Panc1 (cell line): Measurements from ENCODE around the gene ZDHHC11. TPM values are rescaled to one million over a fixed set of nuclear protein-coding genes. Genes with fewer than 3 reads are reported as not detected.
"Not testable (repeated sequence)": the region's sequence is repeated elsewhere in the genome, so short reads cannot be mapped to it uniquely, and the experiment has no call there.

Source experiments
- ATAC-seq: fragments of 200-7000 bp; cut with Tn5 transposase; 2 replicates; pipeline ENCODE4 v1.9.1; 2020; ENCODE audit warnings: mild to moderate bottlenecking, moderate library complexity
- BruUV-seq: library from RNA; stranded (reverse); fragments of 400-500 nt; replicated peaks from 2 replicates; lab custom pipeline; 2021; lab: Mats Ljungman, UMichigan
- CTCF ChIA-PET: fragments of 300-600 bp; sonication (Branson Sonifier 250); formaldehyde crosslinking; loops from one replicate; lab custom pipeline; 2022; ENCODE audit warnings: antibody characterized with exemption; lab: Charles Lee
- POLR2A ChIA-PET: fragments of 300-600 bp; sonication (Branson Sonifier 250); formaldehyde crosslinking; loops from one replicate; lab custom pipeline; 2022; ENCODE audit warnings: antibody characterized with exemption; lab: Charles Lee
- DNase-seq: peaks from one replicate; pipeline ENCODE4 v3.0.0-alpha.2; 2010; ENCODE audit warnings: low read depth, low spot score
- H3K27ac ChIP-seq: 2 replicates; pipeline ENCODE4 v1.5.1; 2011; ENCODE audit warnings: mild to moderate bottlenecking, low read length, inconsistent platforms
- H3K27me3 ChIP-seq: fragments of 200-500 bp; sonication (Bioruptor generic); 2 replicates; pipeline ENCODE4 v1.6.0; 2014; ENCODE audit warnings: low read length, inconsistent platforms; ENCODE audit not compliant: control insufficient read depth, insufficient read depth
- H3K36me3 ChIP-seq: fragments of 200-500 bp; sonication (Bioruptor generic); 2 replicates; pipeline ENCODE4 v1.5.1; 2014; ENCODE audit warnings: inconsistent platforms, mild to moderate bottlenecking, low read length, moderate library complexity; ENCODE audit not compliant: control insufficient read depth, insufficient read depth
- H3K4me1 ChIP-seq: 2 replicates; pipeline ENCODE4 v1.5.1; 2011; ENCODE audit warnings: inconsistent platforms, mild to moderate bottlenecking, low read length, moderate library complexity; ENCODE audit not compliant: control insufficient read depth, insufficient read depth
- H3K4me3 ChIP-seq, 2 experiments: 2 replicates each; pipeline ENCODE4 v1.5.1; 2011 to 2012; ENCODE audit warnings: low read depth in 2 of 2, low read length in 2 of 2, mild to moderate bottlenecking in 2 of 2, inconsistent platforms in 1 of 2, moderate library complexity in 1 of 2
- H3K9me3 ChIP-seq: fragments of 200-500 bp; sonication (Bioruptor generic); 2 replicates; pipeline ENCODE4 v1.5.1; 2014; ENCODE audit warnings: low read depth, mild to moderate bottlenecking, inconsistent platforms, low read length, moderate library complexity; ENCODE audit not compliant: control insufficient read depth, insufficient read depth
- CTCF ChIP-seq: fragments of 450-650 bp; IDR thresholded peaks from 2 replicates; pipeline ENCODE4 v1.5.1; 2017; ENCODE audit warnings: mild to moderate bottlenecking
- POLR2AphosphoS5 ChIP-seq: IDR thresholded peaks from 2 replicates; pipeline ENCODE4 v1.6.1; 2012; ENCODE audit warnings: mild to moderate bottlenecking, low read depth, low read length, moderate library complexity
- REST ChIP-seq, 2 experiments: IDR thresholded peaks; 2 replicates each; pipeline ENCODE4 v1.6.1; 2011 to 2012; ENCODE audit warnings: low read depth in 2 of 2, control low read depth in 1 of 2, low read length in 1 of 2, mild to moderate bottlenecking in 1 of 2, moderate library complexity in 1 of 2; ENCODE audit not compliant: insufficient read depth in 1 of 2
- SIN3A ChIP-seq: IDR thresholded peaks from 2 replicates; pipeline ENCODE4 v1.6.1; 2012; ENCODE audit warnings: low read depth, mild to moderate bottlenecking, low read length, moderate library complexity, borderline replicate concordance; ENCODE audit not compliant: insufficient read depth
- TCF7L2 ChIP-seq: IDR thresholded peaks from 2 replicates; pipeline ENCODE4 v1.6.1; 2011; ENCODE audit warnings: mild to moderate bottlenecking, low read depth, low read length, inconsistent platforms
- in situ Hi-C: cut with HindIII; loops from 2 replicates; pipeline ENCODE4 v1.10.0; 2016; ENCODE audit warnings: low sequenced_read_pairs, low pct_unique_long_range_greater_than_20kb
- intact Hi-C: fragments of 100-400 bp; cut with micrococcal nuclease; formaldehyde crosslinking; loops from one replicate; pipeline ENCODE4 v1.10.0; 2022; ENCODE audit not compliant: unreplicated experiment
- total RNA-seq: library from RNA; stranded (reverse); gene quantifications from one replicate; pipeline ENCODE4 v1.2.1, GENCODE V29; 2021; ENCODE audit not compliant: unreplicated experiment

The ZDHHC11 gene
- total RNA-seq, 1 experiment from 2014 or later, result 3.0 TPM

DNA sequence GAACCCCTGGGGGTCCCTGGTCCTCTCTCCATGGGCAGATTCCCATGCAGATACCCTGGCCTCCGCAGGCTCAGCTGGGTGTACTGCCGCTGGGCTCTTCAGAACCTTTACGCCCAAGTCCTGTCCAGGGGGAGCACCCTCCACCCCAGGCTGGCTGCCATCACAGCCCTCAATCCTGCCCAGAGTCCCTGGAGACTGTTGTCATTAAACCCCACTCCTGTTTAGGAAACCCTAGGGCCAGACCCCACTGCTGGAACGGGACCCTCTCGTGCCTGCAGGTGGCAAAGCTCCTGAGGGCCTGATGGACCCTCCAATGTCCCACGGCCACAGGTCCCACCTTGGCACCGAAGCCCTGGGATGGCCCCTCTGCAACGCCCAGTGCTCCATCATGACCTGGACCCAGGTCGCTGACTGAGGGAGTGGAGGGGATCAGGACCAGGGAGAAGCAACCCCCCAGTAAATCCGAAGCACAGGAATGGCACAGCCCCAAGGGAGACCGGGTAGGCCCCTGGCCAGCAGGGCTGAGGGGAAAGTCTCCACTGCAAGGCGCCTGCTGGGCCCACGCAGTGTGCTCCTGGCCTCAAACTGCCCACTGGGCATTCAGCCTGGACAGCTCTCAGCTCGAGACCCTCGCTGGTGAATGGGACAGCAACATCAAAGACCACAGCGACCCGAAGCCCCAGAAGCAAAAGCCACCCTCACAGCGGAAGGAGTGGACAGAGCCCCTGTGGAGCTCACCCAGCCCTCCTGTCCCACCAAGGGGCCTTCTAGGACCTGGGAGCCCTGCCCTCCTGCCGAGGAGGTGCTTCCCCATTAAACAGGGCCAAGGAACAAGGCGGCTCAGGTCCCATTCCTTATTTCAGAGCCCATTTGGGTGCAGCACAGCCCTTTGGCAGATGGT, 74.6 kb downstream of the ZDHHC11 start:
- DNase-seq (no peak), ATAC-seq (no peak)
- Histone ChIP-seq H3K4me3 (no peak overlapping the region), H3K9me3 (no peaks in the 10 kb centered on the region), H3K27me3 (no peaks in the 10 kb centered on the region), H3K4me1 (no peaks in the 10 kb centered on the region), H3K27ac (no peak overlapping the region), H3K36me3 (no peaks in the 10 kb centered on the region)
- no TSS peak for BruUV-seq
- in situ Hi-C loops (no loop called here), intact Hi-C loops (loop anchor here (10.0 kb wide), 1 partner anchor 91 kb away; no protein-coding TSS in a partner anchor)
- ChIA-PET CTCF (no interaction called here), POLR2A (no interaction called here)
- TF ChIP-seq POLR2AphosphoS5 (no peak), TCF7L2 (no peak), REST (IDR thresholded peaks at IDR 0.05; ENCODE audit: insufficient read depth in 1 of 2, low read depth in 2 of 2, low read length in 1 of 2) (no peak), CTCF (no peak), SIN3A (no peak)

- DNase-seq, H3K4me1 ChIP-seq, H3K27me3 ChIP-seq, CTCF ChIA-PET, POLR2A ChIA-PET, H3K27ac ChIP-seq, in situ Hi-C loops, BruUV-seq, H3K36me3 ChIP-seq, H3K4me3 ChIP-seq, ATAC-seq, H3K9me3 ChIP-seq: not testable (repeated sequence)
- intact Hi-C loops, result loop anchor here (10.0 kb wide), 1 partner anchor 91 kb away; no protein-coding TSS in a partner anchor
Measured at GRCh38 chr5:775595-775960, 75.2 kb downstream of the ZDHHC11 start.

DNA sequence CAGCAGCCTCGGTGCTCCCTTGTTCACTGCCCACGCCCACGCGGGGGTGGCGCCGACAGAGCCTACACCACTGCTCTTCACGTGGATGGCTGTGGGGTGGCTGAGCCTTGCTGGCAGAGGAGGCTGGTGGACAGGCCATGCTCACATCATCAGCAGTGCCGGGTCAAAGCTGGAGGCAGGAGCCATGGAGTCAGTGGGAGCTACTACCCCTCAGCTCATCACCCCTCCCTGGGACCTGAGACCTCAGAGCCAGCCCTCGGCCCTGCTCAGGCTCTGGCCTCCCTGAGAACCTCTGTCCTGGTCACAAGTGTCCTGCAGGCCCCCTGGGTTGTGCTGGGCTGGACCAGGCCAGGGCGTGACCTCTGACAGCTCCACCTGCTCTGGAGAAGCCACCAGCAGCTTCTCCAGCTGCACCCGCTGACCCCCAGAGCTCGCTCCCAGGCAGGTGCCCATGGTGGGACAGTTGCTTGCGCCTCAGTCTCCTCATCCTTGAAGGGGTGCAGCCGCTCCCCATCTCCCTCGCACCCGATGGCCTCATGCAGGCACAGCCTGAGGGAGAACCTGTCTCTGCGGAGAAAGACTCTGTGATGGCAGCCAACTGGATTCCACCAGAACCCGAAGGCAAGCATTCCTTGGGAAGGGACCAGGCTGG, 75.8 kb downstream of the ZDHHC11 start:
- H3K36me3 ChIP-seq, ATAC-seq, H3K9me3 ChIP-seq, H3K27ac ChIP-seq, H3K4me3 ChIP-seq, BruUV-seq, H3K27me3 ChIP-seq, POLR2A ChIA-PET, H3K4me1 ChIP-seq, in situ Hi-C loops, CTCF ChIA-PET, DNase-seq: not testable (repeated sequence)
- intact Hi-C loops, result loop anchor here (10.0 kb wide), 1 partner anchor 90 kb away; no protein-coding TSS in a partner anchor

DNA sequence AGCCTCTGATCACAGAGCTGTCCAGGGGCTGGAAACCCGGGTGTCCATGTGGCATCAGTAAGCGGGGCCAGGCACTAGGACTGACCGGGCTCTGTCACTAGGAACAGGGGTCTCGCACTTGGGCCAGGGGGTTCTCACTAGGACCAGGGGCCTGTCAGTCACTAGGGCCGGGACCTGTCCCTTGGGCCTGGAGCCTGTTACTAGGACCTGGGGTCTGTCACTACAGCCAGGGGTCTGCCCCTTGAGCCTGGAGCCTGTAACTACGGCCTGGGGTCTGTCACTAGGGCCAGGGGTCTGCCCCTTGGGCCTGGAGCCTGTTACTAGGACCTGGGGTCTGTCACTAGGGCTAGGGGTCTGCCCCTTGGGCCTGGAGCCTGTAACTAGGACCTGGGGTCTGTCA, 76.5 kb downstream of the ZDHHC11 start:
- H3K4me1 ChIP-seq, H3K27ac ChIP-seq, POLR2A ChIA-PET, H3K4me3 ChIP-seq, CTCF ChIA-PET, H3K27me3 ChIP-seq, H3K36me3 ChIP-seq, DNase-seq, H3K9me3 ChIP-seq, in situ Hi-C loops, BruUV-seq, ATAC-seq: not testable (repeated sequence)
- intact Hi-C loops, result loop anchor here (10.0 kb wide), 1 partner anchor 90 kb away; no protein-coding TSS in a partner anchor
